ENCODE data around the gene COMMD4. TPM values are rescaled to one million over a fixed set of nuclear protein-coding genes. Genes with fewer than 3 reads are reported as not detected.
A peak's percentile ranks its signal among the peaks of the same experiment; 100 is the strongest.

Gene COMMD4
- total RNA-seq, 1 experiment from 2014 or later: 94.3 TPM

- Mint-ChIP-seq H3K4me1 (ENCODE audit: low read depth, unreplicated experiment) (peaks cover 13% of the 10 kb centered on the region), H3K9me3 (ENCODE audit: unreplicated experiment) (no peaks in the 10 kb centered on the region), H3K4me3 (ENCODE audit: unreplicated experiment) (peak overlapping the region; percentile 93), H3K27me3 (ENCODE audit: insufficient read depth, unreplicated experiment) (no peaks in the 10 kb centered on the region), H3K27ac (ENCODE audit: unreplicated experiment) (peak overlapping the region; percentile 93), H3K36me3 (ENCODE audit: insufficient read depth, unreplicated experiment) (peaks cover 66% of the 10 kb centered on the region)
- peaks cover 3% of the 10 kb centered on the region for H3K36me3 ChIP-seq (ENCODE audit: control insufficient read depth, insufficient read depth, low read length)
- TF ChIP-seq CTCF (IDR thresholded peaks at IDR 0.05; ENCODE audit: insufficient read depth in 1 of 2, low read depth in 1 of 2, low read length in 1 of 2, severe bottlenecking in 1 of 2, unreplicated experiment in 1 of 2): no peak
- ChIA-PET CTCF (interaction anchor here (1.0 to 2.2 kb wide), 10 partner anchors 12 to 374 kb away, joined by 3 to 33 read pairs (median 10); partner anchors contain the start of genes IMP3, SCAMP5, SIN3A and SNX33), POLR2A (interaction anchor here (0.7 to 3.3 kb wide), 13 partner anchors 13 to 498 kb away, joined by 3 to 54 read pairs (median 3); partner anchors contain the start of genes COMMD4, IMP3, RPP25 and SIN3A)
- no peak for DNase-seq
- intact Hi-C loops (cut with micrococcal nuclease; ENCODE audit: unreplicated experiment): loop anchor here (1.0 kb wide), 3 partner anchors 83 to 273 kb away; partner anchors contain the start of genes SIN3A and SNUPN
- BruUV-seq (replicated peaks): TSS peak; percentile 77
- peak overlapping the region; percentile 61 for H3K4me3 ChIP-seq (ENCODE audit: low read depth, low read length)
- no peaks in the 10 kb centered on the region for H3K9me3 ChIP-seq
- H3K4me1 ChIP-seq: peaks cover 19% of the 10 kb centered on the region
- no peaks in the 10 kb centered on the region for H3K27me3 ChIP-seq (replicated peaks; ENCODE audit: control insufficient read depth, insufficient read depth, low read length)
These were observed 32.9 kb downstream of the COMMD4 start for GRCh38 chr15:75368689-75369239.

GRCh38 chr15:75369897-75370581 is 34.2 kb downstream of the COMMD4 start:
- Histone ChIP-seq H3K4me1 (peaks cover 19% of the 10 kb centered on the region), H3K4me3 (ENCODE audit: low read depth, low read length) (peak overlapping the region; percentile 61), H3K9me3 (no peaks in the 10 kb centered on the region), H3K36me3 (ENCODE audit: control insufficient read depth, insufficient read depth, low read length) (peaks cover 4% of the 10 kb centered on the region), H3K27me3 (replicated peaks; ENCODE audit: control insufficient read depth, insufficient read depth, low read length) (no peaks in the 10 kb centered on the region)
- Mint-ChIP-seq H3K27me3 (ENCODE audit: insufficient read depth, unreplicated experiment) (no peaks in the 10 kb centered on the region), H3K4me3 (ENCODE audit: unreplicated experiment) (peak overlapping the region; percentile 93), H3K36me3 (ENCODE audit: insufficient read depth, unreplicated experiment) (peaks cover 72% of the 10 kb centered on the region), H3K27ac (ENCODE audit: unreplicated experiment) (peak overlapping the region; percentile 93), H3K4me1 (ENCODE audit: low read depth, unreplicated experiment) (peaks cover 13% of the 10 kb centered on the region), H3K9me3 (ENCODE audit: unreplicated experiment) (no peaks in the 10 kb centered on the region)
- POLR2A ChIA-PET: interaction anchor here (0.5 to 3.3 kb wide), 2 partner anchors 81 to 341 kb away, joined by 3 to 54 read pairs; partner anchors contain the start of gene SIN3A
- CTCF ChIA-PET: no interaction called here
- no TSS peak for BruUV-seq (replicated peaks)
- DNase-seq: no peak
- TF ChIP-seq CTCF (IDR thresholded peaks at IDR 0.05; ENCODE audit: insufficient read depth in 1 of 2, low read depth in 1 of 2, low read length in 1 of 2, severe bottlenecking in 1 of 2, unreplicated experiment in 1 of 2): no peak
- intact Hi-C loops (cut with micrococcal nuclease; ENCODE audit: unreplicated experiment): no loop called here

- intact Hi-C loops (cut with micrococcal nuclease; ENCODE audit: unreplicated experiment): no loop called here
- Mint-ChIP-seq H3K9me3 (ENCODE audit: unreplicated experiment) (no peaks in the 10 kb centered on the region), H3K36me3 (ENCODE audit: insufficient read depth, unreplicated experiment) (peaks cover 86% of the 10 kb centered on the region), H3K4me1 (ENCODE audit: low read depth, unreplicated experiment) (peaks cover 13% of the 10 kb centered on the region), H3K27me3 (ENCODE audit: insufficient read depth, unreplicated experiment) (no peaks in the 10 kb centered on the region), H3K4me3 (ENCODE audit: unreplicated experiment) (no peak overlapping the region), H3K27ac (ENCODE audit: unreplicated experiment) (no peak overlapping the region)
- H3K4me1 ChIP-seq: peaks cover 19% of the 10 kb centered on the region
- TF ChIP-seq CTCF (IDR thresholded peaks at IDR 0.05; ENCODE audit: insufficient read depth in 1 of 2, low read depth in 1 of 2, low read length in 1 of 2, severe bottlenecking in 1 of 2, unreplicated experiment in 1 of 2): no peak
- ChIA-PET CTCF (no interaction called here), POLR2A (no interaction called here)
- BruUV-seq (replicated peaks): no TSS peak
- DNase-seq: no peak
- no peaks in the 10 kb centered on the region for H3K9me3 ChIP-seq
- no peak overlapping the region for H3K4me3 ChIP-seq (ENCODE audit: low read depth, low read length)
- no peaks in the 10 kb centered on the region for H3K27me3 ChIP-seq (replicated peaks; ENCODE audit: control insufficient read depth, insufficient read depth, low read length)
- H3K36me3 ChIP-seq (ENCODE audit: control insufficient read depth, insufficient read depth, low read length): peaks cover 4% of the 10 kb centered on the region
These were observed 35.6 kb downstream of the COMMD4 start for GRCh38 chr15:75371486-75371885.
